HG02852 (cell line): ENCODE measurements around the gene ABCA2.
"Not testable (repeated sequence)": the region's sequence is repeated elsewhere in the genome, so short reads cannot be mapped to it uniquely, and the experiment has no call there.

ENCODE experiments used
- ATAC-seq: cut with Tn5 transposase; IDR thresholded peaks from one replicate; pipeline ENCODE4 v1.9.1; 2021; ENCODE audit warnings: mild to moderate bottlenecking, moderate library complexity; ENCODE audit not compliant: unreplicated experiment

ABCA2 gene

DNA sequence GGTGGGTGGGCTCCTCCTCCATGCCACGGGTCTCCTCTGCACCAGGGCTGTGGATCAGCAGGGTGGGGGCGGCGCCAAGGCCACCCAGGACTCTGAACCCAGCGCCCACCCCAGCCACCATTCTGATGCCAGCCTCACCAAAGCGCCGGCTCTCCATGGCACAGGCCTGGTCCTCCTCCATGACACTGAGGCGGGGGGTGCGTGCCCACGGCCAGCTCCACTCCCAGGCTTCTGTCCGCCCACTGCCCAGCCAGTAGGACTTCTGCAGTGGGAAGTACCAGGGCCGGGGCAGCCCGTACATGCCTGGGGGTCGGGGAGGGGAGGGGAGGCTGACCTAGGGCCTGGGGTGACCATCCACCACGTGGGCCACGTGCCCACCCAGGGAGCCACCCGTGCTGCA, 11.6 kb downstream of the ABCA2 start:
- ATAC-seq = no peak

DNA sequence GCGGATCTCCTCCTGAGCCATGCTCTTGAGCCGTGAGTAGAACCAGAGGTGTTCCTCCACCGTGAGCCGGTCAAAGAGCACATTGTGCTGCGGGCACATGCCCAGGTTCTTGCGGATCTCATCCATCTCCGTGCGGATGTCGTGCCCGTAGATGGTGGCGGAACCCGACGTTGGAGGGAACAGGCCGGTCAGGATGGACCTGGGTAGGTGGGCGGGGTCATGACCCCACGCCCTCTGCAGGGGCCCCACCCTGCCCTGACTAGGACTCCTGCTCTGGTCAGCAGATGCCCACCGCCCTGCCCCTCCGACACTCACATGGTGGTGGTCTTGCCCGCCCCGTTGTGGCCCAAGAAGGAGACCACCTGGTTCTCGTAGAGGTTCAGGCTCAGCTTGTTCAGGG, 12.1 kb downstream of the ABCA2 start:
- no peak for ATAC-seq

DNA sequence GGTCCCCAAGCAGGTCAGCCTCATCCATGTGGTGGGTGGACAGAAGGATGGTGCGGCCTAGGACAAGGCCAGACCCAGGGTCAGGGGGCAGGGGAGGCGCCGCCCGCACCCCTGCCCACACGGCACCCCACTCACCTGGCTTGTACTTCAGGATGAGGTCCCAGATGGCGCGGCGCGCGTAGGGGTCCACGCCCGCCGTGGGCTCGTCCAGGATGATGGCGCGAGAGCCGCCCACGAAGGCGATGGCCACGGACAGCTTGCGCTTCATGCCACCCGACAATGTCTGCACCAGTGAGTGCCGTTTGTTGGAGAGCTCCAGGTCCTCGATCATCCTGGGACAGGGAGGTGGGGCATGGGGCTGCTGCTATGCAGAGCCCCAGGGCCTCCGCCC, 12.5 kb downstream of the ABCA2 start:
- ATAC-seq = no peak

DNA sequence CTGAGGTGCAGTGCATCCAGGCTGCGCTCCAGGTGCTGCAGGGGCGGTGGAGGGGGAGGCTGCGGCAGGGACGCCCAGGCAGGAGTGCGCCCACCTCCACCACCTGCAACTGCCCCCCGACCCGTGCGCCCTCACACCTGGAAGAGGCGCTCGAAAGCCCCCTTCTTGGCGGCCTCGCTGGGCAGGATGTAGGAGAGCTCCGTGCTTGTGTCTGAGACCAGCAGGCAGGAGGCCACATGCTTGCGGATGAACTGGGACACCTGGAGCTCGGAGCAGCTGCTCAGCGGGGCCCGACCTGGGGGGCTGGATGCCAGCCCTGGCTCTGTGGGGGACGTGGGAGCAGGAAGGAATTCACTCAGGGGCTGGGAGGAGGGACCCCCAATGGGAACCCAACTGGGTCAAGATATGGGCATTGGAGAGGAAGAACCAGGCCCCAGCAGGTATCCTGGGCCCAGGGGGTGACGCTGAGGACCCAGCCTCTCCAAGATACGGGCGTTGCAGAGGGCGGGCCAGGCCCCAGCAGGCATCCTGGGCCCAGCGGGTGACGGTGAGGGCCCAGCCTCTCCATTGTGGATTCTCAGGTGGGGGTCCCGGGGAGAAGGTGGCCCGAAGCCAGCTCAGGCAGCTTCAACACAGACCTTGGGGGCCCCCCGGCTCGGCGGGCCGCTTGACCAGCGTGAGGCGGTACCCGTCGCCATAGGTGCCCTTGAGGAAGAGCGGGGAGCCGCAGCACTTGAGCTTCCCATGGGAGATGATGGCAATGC, 13.1 kb downstream of the ABCA2 start:
- ATAC-seq = no peak

DNA sequence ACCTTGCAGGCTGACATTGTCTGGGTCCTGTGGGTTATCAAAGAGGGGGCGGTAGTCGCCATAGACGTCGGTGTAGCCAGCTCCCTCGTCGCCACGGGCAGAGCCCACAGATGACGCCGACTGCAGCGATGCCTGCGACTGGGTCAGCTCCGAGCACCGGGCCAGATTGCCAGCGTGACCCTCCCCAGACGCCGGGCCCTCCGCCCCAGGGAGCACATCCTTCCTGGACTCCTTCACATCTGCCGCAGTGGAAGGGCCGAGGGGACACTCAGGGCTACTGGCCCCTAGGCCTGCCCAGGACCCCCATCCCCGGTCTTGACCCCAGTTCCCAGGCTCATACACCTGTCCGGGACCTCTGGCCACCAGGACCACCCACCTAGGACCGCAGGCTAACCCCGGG, 13.9 kb downstream of the ABCA2 start:
- ATAC-seq = no peak

DNA sequence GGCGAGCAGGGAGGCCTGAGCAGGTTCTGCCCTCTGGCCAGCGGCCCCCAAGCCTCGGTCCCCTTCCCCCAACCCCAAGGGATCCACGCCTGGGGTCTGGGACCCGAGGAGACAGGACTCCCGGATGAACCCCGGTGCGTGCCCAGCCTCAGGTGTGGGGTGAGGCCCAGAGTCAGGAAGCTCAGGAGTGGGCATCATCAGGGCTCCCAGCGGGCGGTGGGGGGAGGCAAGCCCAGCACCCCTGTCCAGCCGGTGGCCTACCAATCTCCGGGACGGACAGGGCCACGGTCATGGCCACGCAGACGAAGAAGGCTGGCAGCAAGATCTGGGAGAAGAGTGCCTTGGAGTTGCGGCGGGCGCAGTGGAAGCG, 14.5 kb downstream of the ABCA2 start:
- no peak for ATAC-seq

DNA sequence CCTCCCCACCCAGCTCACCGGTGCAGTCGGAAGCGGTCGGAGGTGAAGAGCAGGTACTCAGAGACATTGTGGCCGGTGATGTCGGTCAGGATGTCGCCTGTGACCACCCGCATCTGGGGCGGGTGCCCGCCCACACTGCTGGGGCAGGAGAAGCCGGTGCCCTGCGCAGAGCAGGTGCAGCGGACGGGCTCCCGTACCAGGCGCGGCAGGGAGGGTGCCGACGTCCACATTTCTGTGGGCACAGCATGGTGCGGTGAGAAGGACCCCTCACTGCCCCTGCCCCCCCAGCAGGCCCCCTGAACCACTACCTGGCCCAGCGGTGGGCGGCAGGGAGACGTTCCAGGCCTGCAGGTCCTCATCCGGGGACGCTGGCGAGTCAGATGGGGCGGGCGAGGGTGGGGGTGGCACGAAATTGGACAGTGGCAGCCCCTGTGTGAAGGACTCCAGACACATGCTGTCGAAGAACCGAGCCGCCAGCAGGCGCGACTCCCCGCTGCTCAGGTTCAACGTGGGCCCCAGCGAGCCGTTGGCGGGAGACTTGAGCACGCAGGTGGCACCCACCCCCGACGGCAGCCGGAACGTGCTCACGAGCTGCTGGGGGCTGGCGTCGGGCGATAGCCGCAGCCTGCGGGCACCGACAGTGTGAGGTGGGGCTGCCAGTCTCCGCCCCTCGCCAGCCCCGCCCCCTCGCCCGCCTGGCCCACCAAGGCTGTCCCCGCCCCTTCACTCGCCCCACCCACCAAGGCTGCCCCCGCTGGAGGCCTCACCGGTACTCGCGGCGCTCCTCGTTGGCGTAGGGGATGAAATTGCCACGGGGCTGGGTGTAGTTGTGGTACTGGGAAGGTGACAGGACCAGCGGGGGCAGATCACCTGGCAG, 15.1 kb downstream of the ABCA2 start:
- ATAC-seq = no peak

DNA sequence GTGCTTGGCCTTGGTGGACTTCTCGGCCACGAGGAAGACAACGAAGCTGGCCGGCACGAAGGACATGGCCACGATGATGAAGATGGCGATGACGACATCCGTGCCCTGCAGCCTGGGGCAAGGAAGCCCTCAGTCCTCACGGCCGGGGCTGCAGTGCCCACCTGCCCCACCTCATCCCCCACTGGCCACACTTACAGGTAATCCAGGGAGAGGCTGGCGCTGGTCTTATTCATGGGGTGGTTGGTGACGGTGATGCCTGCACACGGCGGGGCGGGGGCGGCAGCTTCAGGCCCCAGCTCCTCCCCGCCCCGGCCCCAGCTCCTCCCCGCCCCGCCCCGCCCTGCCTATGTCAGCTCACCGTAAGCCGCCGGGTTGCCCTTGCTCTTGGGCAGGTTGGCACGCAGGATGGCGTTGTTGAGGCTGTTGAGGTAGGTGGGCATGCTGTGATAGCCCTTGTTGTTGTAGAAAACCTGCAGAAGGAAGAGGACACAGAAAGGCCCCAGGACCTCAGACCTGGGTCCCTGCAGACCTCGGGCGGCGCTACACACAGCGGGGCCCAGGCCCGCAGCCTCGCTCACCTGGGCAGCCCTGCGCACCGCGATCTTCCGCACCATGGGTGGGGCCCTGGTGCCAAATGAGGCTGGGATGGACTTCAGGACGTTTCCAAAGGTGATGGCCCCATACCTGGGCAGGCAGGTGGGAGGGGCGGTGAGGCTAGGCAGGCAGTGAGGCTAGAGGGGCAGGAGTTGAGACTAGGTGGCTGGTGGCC, 15.9 kb downstream of the ABCA2 start:
- no peak for ATAC-seq

DNA sequence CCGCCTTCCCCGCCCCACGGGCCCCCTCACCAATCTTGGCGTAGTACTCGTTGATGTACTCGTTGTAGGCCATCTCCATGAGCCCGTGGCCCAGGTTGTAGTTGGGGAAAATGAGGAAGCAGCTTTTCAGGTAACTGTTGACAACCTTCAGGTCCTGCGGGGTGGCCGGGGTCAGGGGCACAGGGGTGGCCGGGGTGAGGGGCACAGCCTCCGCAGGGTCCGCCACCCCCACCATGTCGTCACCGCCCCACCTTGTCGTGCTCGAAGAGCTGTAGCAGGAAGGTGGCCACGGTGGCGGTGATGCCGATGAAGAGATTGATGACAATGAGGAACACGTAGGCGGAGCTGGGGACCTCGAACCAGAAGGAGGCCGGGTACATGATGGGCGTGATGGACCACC, 16.9 kb downstream of the ABCA2 start:
- ATAC-seq = no peak

DNA sequence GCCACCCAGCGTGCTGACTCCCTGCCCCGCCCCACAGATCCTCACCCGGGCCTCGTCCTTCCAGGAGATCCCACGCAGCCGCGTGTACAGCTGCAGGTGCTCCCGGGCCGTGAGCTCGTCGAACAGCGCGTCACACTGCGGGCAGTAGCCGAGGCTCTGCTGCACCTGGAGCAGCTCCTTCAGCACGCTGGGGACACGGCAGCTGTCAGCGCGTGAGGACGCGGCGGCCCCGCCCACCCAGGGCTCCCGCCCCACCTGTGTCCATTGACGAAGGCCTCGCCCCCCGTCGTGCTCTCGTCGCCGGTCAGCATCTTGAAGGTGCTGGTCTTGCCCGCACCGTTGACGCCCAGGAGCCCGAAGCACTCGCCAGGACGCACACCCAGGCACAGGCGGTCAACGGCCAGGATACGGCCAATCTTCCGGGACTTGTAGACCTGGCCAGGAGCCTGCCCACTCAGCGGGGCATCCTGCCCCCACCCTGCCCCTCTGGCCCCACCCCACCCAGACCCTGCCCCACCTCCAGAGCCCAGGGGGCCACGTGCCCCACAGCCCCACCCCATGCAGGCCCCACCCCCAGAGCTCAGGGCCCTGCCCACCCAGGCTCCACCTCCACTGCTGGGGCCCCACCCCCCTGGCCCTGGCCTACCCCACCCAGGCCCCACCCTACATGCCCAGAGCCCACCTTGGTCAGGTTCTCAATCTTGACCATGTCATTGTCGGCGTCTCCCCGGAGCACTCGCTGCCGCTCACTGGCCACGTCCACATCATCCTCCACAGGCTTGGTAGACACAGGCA, 17.9 kb downstream of the ABCA2 start:
- no peak for ATAC-seq

DNA sequence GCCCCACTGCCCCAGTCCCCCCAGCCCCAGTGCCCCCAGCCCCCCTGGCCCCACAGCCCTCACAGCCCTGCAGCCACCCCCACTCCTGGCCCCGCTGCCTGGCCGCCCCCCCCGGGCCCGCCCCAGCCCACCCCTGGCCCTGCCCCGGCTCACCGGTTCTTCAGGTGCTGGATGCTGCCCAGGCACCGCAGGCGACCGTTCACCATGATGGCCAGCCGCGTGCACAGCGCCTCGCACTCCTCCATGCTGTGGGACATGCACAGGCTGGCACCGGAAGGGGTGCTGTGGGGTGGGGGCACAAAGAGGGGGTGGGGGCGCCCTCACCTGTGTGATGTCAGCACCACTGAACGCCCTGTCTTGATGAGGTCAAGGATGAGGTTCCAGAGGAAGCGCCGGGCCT, 18.8 kb downstream of the ABCA2 start:
- ATAC-seq = no peak

DNA sequence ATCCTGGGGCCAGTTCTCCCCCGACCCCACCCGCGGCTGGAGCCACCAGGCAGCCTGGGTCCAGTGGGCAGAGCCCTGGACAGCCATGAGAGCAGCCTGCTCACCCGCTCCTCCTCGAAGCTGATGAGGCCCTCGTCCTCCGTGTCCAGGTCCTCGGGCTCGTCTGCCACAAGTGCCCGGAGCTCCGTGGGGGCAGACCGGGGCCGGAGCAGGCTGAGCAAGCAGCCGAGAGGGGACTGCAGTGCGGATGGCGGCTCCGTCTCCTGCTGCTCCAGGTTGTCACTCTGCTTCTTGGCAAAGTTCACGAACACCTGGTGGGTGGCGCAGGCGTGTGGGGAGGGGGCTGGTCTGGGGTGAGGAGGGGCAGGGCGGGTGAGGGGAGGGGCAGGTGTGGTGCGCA, 19.7 kb downstream of the ABCA2 start:
- no peak for ATAC-seq

DNA sequence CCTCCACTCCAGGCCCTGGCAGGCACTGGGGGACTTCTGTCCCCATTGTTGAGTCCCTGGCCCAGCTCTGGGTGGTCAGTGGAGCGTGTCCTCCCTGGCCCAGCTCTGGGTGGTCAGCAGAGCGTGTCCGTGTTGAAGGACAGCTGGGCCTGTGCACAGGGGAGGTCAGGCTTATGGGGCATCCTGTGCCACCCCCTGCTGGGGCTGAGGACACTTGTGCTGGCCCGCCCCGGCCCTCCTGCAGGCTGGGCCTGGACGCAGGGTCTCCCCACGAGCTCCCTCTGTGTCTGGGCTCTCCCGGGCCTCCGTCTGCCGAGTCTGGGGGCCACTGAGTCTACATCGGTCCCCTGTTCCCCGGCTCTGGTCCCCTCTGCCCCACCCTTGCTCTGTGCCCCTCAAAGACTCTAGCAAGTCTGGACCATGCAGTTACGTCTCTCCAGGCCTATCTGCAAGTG, 20.2 kb downstream of the ABCA2 start:
- no peak for ATAC-seq

DNA sequence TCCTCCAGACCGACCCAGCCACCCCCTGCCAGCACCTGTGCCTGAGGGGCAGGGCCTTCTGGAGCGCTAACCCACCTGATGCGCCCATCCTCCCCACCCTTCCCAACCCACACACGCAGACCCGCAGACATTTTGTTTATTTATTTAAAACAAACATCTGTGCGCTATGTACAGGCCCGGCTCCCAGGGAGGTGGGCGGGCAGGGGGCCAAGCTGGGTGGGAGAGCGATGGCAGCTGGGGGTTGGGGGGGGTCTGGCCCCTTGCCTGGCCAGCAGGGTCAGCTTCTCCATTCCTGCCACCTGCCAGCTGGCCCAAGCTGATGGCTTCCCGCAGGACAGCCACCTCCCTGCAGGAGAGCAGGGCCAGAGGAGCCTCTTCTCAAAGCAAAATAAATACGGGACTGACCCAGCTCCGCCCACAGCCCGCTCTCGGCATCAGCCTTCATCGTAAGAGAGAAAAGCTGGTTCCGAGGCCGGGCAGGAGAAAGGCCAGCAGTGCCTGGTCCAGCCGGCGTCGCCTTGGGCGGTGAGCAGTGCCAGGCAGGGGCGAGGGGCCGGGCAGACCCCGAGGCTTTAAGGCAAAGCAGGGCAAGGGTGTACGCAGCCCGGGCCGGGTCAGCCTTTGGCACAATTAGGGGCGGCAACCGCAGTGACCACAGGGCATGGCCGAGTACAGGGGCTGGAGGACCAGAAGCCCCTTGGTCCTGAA, 20.8 kb downstream of the ABCA2 start:
- no peak for ATAC-seq

DNA sequence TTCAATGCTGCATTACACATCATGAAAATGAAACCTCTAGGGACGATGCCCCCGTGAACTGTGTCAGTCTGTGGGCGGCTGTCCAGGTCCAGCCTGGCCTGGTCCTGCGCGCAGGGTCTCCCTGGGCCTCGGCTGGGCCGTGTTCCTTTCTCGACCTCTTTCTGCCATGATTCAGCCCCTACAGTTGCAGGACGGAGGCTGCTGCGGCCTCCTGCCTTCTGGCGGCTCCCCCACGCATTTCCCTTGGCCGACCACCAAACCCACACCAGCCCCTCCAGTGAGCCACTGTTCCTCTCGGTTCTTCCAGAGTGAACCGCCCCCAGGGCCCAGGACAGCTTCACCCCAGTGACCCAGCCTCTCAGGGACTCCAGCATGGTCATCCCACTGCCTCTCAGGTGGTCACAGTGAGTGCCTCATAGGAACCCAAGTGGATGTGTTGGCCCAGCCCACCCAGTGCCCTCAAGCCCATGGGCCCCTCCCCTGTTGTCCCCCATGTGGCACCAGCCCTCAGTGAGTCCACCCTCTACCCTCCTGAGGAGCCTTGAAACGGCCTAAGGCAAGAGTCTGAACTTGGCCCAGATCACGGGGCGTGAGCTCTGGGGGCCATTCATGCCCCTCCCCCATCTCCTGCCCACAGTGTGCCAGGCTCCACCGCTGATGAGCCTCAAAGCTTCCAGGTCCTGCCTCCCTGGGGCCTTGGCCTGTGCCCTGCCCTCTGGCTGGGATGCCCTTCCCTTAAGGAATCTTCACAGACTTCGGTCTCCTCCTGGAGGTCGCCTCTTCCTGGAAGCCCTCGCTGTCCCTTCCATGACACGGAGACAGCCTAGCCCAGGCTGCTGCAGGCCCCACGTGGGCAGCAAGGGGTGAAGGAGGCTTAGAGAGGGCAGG, 21.7 kb downstream of the ABCA2 start:
- no peak for ATAC-seq

DNA sequence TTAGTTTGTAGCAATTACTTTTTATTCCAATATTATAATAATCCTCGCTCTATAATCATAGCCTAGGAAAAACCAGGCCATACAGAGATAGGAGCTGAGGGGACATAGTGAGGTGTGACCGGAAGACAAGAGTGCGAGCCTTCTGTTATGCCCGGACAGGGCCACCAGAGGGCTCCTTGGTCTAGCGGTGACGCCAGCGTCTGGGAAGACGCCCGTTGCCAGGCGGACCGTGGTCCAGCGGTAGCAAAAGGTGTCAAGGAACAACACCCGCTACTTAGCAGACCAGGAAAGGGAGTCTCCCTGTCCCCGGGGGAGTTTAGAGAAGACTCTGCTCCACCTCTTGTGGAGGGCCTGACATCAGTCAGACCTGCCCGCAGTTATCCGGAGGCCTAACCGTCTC, 23.8 kb downstream of the ABCA2 start:
- ATAC-seq = not testable (repeated sequence)

DNA sequence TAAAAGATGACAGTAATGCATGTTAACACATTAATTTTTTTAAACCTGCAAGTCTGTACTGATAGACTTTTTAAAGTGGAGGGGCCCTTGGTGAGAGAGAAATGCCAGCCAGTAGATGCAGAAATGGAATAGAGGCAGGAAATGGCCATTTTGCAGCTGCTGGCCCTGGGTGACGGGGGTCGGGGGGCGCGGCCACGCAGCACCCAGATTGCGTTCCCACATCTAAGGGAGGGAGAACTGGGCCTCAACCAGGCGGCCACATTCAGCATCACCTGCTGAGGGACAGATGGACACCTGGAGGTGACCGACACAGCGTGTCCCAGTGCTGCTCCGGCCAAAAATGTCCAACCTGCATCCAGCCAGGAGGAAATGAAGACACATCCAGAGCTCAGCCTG, 25.4 kb downstream of the ABCA2 start:
- ATAC-seq = no peak

DNA sequence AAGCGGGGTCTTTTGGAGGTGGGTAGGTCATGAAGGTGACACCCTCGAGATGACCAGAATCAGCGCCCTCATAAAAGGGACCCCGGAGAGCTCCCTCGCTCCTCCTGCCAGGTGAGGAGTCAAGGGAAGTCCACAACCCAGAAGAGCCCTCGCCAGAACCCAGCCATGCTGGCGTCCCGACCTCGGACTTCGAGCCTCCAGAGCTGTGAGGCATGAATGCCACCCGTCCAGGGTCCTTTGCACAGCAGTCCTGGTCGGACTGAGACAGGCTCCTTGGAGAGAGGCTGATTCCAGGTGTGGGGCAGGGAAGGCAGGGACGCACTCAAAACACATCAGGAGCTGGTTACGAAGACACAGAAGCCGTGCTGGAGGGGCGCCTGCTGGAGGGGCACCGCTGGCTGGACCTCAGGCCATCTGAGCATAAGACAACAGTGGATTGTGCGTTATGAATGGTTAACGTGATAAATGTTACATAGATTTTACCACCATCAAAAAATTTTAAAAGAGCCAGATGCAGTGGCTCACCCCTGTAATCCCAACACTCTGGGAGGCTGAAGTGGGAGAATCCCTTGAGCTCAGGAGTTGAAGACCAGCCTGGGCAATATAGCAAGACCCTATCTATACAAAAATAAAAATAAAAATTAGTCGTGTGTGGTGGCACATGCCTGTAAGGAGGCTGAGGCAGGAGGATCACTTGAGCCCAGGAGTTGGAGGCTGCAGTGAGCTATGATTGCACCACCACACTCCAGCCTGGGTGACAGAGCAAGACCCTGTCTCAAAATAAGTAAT, 26.0 kb downstream of the ABCA2 start:
- no peak for ATAC-seq
